HAP-1 (cell line): ENCODE measurements around the gene ADCY6.

Source experiments
- DNase-seq, 2 experiments: peaks; one replicate each; pipeline ENCODE4 v3.0.0-alpha.2; 2016 to 2020; ENCODE audit warnings: low spot score in 2 of 2
- H3K27me3 ChIP-seq: fragments of 250-450 bp; sonication (Bioruptor Pico); 2 replicates; pipeline ENCODE4 v1.5.1; 2020; ENCODE audit warnings: low read depth, mild to moderate bottlenecking, moderate library complexity
- H3K36me3 ChIP-seq: fragments of 250-450 bp; sonication (Bioruptor Pico); replicated peaks from 2 replicates; pipeline ENCODE4 v1.5.1; 2020; ENCODE audit warnings: mild to moderate bottlenecking
- H3K4me1 ChIP-seq: fragments of 250-450 bp; sonication (Bioruptor Pico); 2 replicates; pipeline ENCODE4 v1.5.1; 2020; ENCODE audit warnings: mild to moderate bottlenecking
- H3K4me3 ChIP-seq: fragments of 250-450 bp; sonication (Bioruptor Pico); 2 replicates; pipeline ENCODE4 v1.5.1; 2020; ENCODE audit warnings: mild to moderate bottlenecking, moderate library complexity
- H3K9me3 ChIP-seq: fragments of 250-450 bp; sonication (Bioruptor Pico); 2 replicates; pipeline ENCODE4 v1.5.1; 2020; ENCODE audit warnings: mild to moderate bottlenecking, moderate library complexity
- in situ Hi-C: fragments of 300-500 bp; cut with MboI; formaldehyde crosslinking; loops from 3 replicates; pipeline ENCODE4 v1.14.3; 2020; ENCODE audit warnings: low sequenced_read_pairs, inconsistent platforms, mixed read lengths

ADCY6 gene

GRCh38 chr12:48770756-48771155 lies 18.1 kb downstream of the ADCY6 start:
- no peaks in the 10 kb centered on the region for H3K4me1 ChIP-seq
- H3K36me3 ChIP-seq, result peaks cover 35% of the 10 kb centered on the region
- DNase-seq, result no peak
- H3K4me3 ChIP-seq, result no peak overlapping the region
- H3K27me3 ChIP-seq, result no peaks in the 10 kb centered on the region
- no peaks in the 10 kb centered on the region for H3K9me3 ChIP-seq
- in situ Hi-C loops, result no loop called here

- no peak for DNase-seq
- no peaks in the 10 kb centered on the region for H3K27me3 ChIP-seq
- H3K4me3 ChIP-seq, result no peak overlapping the region
- H3K9me3 ChIP-seq, result no peaks in the 10 kb centered on the region
- H3K36me3 ChIP-seq, result peaks cover 29% of the 10 kb centered on the region
- in situ Hi-C loops, result no loop called here
- H3K4me1 ChIP-seq, result no peaks in the 10 kb centered on the region
Observed at GRCh38 chr12:48768736-48769135, 20.2 kb downstream of the ADCY6 start.

- Histone ChIP-seq H3K36me3 (peaks cover 23% of the 10 kb centered on the region), H3K4me3 (no peak overlapping the region), H3K27me3 (no peaks in the 10 kb centered on the region), H3K9me3 (no peaks in the 10 kb centered on the region), H3K4me1 (no peaks in the 10 kb centered on the region)
- DNase-seq, result no peak
- in situ Hi-C loops, result no loop called here
Observed at GRCh38 chr12:48768147-48768546, 20.7 kb downstream of the ADCY6 start.

GRCh38 chr12:48767521-48767920 lies 21.4 kb downstream of the ADCY6 start:
- Histone ChIP-seq H3K27me3 (no peaks in the 10 kb centered on the region), H3K36me3 (peaks cover 19% of the 10 kb centered on the region), H3K4me3 (no peak overlapping the region), H3K9me3 (no peaks in the 10 kb centered on the region), H3K4me1 (no peaks in the 10 kb centered on the region)
- DNase-seq, result no peak
- in situ Hi-C loops, result no loop called here

- H3K9me3 ChIP-seq, result no peaks in the 10 kb centered on the region
- no peak for DNase-seq
- no peaks in the 10 kb centered on the region for H3K27me3 ChIP-seq
- no peaks in the 10 kb centered on the region for H3K4me1 ChIP-seq
- peaks cover 15% of the 10 kb centered on the region for H3K36me3 ChIP-seq
- in situ Hi-C loops, result no loop called here
- H3K4me3 ChIP-seq, result no peak overlapping the region
Observed at GRCh38 chr12:48767047-48767446, 21.8 kb downstream of the ADCY6 start.

- in situ Hi-C loops, result no loop called here
- Histone ChIP-seq H3K9me3 (no peaks in the 10 kb centered on the region), H3K4me3 (no peak overlapping the region), H3K4me1 (no peaks in the 10 kb centered on the region), H3K27me3 (no peaks in the 10 kb centered on the region), H3K36me3 (peaks cover 6% of the 10 kb centered on the region)
- no peak for DNase-seq
Observed at GRCh38 chr12:48765753-48766162, 23.1 kb downstream of the ADCY6 start.

- in situ Hi-C loops, result no loop called here
Observed at GRCh38 chr12:48764521-48764920, 24.4 kb downstream of the ADCY6 start.

GRCh38 chr12:48758737-48759136 lies 30.2 kb downstream of the ADCY6 start:
- no peak overlapping the region for H3K4me3 ChIP-seq
- H3K4me1 ChIP-seq, result no peaks in the 10 kb centered on the region
- DNase-seq, result no peak
- no peaks in the 10 kb centered on the region for H3K36me3 ChIP-seq
- H3K9me3 ChIP-seq, result no peaks in the 10 kb centered on the region
- in situ Hi-C loops, result no loop called here
- H3K27me3 ChIP-seq, result no peaks in the 10 kb centered on the region

More at GRCh38 chr12:48764521-48764920, 24.4 kb downstream of the ADCY6 start:
- Histone ChIP-seq H3K9me3 (no peaks in the 10 kb centered on the region), H3K27me3 (no peaks in the 10 kb centered on the region), H3K4me1 (no peaks in the 10 kb centered on the region), H3K36me3 (no peaks in the 10 kb centered on the region), H3K4me3 (no peak overlapping the region)
- DNase-seq, result no peak

- Histone ChIP-seq H3K36me3 (no peaks in the 10 kb centered on the region), H3K4me3 (no peak overlapping the region), H3K9me3 (no peaks in the 10 kb centered on the region), H3K27me3 (no peaks in the 10 kb centered on the region), H3K4me1 (peaks cover 2% of the 10 kb centered on the region; the same call in 1 of the 2 replicates)
- DNase-seq, result no peak
- in situ Hi-C loops, result no loop called here
Observed at GRCh38 chr12:48758186-48758585, 30.7 kb downstream of the ADCY6 start.

GRCh38 chr12:48750769-48751356 lies 38.0 kb downstream of the ADCY6 start:
- in situ Hi-C loops, result loop anchor here (5.0 kb wide), 1 partner anchor 46 kb away; no protein-coding TSS in a partner anchor
- Histone ChIP-seq H3K27me3 (no peaks in the 10 kb centered on the region), H3K4me1 (peaks cover 3% of the 10 kb centered on the region; the same call in 1 of the 2 replicates), H3K4me3 (no peak overlapping the region), H3K36me3 (no peaks in the 10 kb centered on the region), H3K9me3 (no peaks in the 10 kb centered on the region)
- no peak for DNase-seq

GRCh38 chr12:48750215-48750614 lies 38.7 kb downstream of the ADCY6 start:
- Histone ChIP-seq H3K4me3 (no peak overlapping the region), H3K9me3 (no peaks in the 10 kb centered on the region), H3K27me3 (no peaks in the 10 kb centered on the region), H3K36me3 (no peaks in the 10 kb centered on the region), H3K4me1 (peaks cover 3% of the 10 kb centered on the region; the same call in 1 of the 2 replicates)
- in situ Hi-C loops, result loop anchor here (5.0 kb wide), 1 partner anchor 47 kb away; no protein-coding TSS in a partner anchor
- DNase-seq, result no peak

GRCh38 chr12:48744251-48745008 lies 44.5 kb downstream of the ADCY6 start:
- in situ Hi-C loops, result no loop called here

GRCh38 chr12:48739618-48740269 lies 49.1 kb downstream of the ADCY6 start:
- H3K4me1 ChIP-seq, result no peaks in the 10 kb centered on the region
- H3K4me3 ChIP-seq, result no peak overlapping the region
- peaks cover 14% of the 10 kb centered on the region for H3K27me3 ChIP-seq
- H3K36me3 ChIP-seq, result no peaks in the 10 kb centered on the region
- H3K9me3 ChIP-seq, result no peaks in the 10 kb centered on the region
- DNase-seq, result no peak
- in situ Hi-C loops, result no loop called here

More at GRCh38 chr12:48744251-48745008, 44.5 kb downstream of the ADCY6 start:
- Histone ChIP-seq H3K4me3 (no peak overlapping the region), H3K4me1 (no peaks in the 10 kb centered on the region), H3K9me3 (no peaks in the 10 kb centered on the region), H3K27me3 (peaks cover 7% of the 10 kb centered on the region), H3K36me3 (no peaks in the 10 kb centered on the region)
- DNase-seq, result no peak

- H3K27me3 ChIP-seq, result peaks cover 14% of the 10 kb centered on the region
- no peaks in the 10 kb centered on the region for H3K9me3 ChIP-seq
- H3K4me3 ChIP-seq, result no peak overlapping the region
- in situ Hi-C loops, result no loop called here
- DNase-seq, result no peak
- no peaks in the 10 kb centered on the region for H3K36me3 ChIP-seq
- H3K4me1 ChIP-seq, result no peaks in the 10 kb centered on the region
Observed at GRCh38 chr12:48736456-48736855, 52.4 kb downstream of the ADCY6 start.
